Stimulated activated CD8-positive, alpha-beta memory T cell treated with anti-CD3 and anti-CD28 coated beads, Interleukin-4, amount 100 ng/mL, for 24 hours (primary cell): Measurements from ENCODE around the gene BBOX1.
"Not testable (repeated sequence)": the region's sequence is repeated elsewhere in the genome, so short reads cannot be mapped to it uniquely, and the experiment has no call there.

Experiments used
- DNase-seq: peaks from one replicate; pipeline ENCODE4 v3.0.0-alpha.2; 2020; ENCODE audit warnings: low read depth

The BBOX1 gene

DNA sequence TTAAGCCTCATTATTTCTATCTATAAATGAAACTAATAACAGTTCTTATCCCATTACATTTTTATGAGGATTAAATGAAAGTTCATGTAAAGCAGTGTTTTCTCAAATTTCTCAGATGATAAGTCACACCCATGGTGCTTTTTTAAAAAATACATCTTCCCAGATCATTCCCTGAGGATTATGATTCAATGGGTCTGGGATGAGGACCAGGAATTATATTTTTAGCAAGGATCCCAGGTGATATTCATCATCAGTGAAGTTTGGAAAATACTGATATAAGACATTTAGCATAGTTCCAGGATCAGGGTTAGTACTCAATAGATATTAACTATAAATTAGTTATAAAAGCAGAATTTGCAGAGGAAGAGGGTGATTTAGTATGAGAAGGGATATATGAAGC is 89.1 kb downstream of the BBOX1 start:
- DNase-seq: no peak

- no peak for DNase-seq
Measured at GRCh38 chr11:27130806-27131205, 90.2 kb downstream of the BBOX1 start.

- not testable (repeated sequence) for DNase-seq
Measured at GRCh38 chr11:27135924-27136329, 95.3 kb downstream of the BBOX1 start.

GRCh38 chr11:27138716-27139115 is 98.1 kb downstream of the BBOX1 start:
- no peak for DNase-seq

- no peak for DNase-seq
Measured at GRCh38 chr11:27139742-27140367, 99.2 kb downstream of the BBOX1 start.

DNA sequence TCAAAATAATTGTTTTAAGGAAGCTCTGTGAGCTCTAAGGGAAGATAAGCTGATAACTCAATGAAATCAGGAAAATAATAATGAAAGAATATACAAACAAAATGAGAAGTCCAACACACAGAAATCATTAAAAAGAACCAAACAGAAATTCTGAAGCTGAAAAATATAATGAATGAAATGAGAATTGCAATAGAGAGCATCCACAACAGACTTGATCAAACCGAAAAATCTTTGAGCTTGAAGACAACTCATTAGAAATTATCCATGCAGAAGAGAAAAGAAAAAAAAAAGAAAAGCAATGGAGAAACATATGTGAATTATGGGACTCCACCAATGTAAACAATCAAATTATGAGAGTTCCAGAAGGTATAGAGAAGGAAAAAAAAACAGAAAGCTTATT is 101.0 kb downstream of the BBOX1 start:
- DNase-seq: no peak

DNA sequence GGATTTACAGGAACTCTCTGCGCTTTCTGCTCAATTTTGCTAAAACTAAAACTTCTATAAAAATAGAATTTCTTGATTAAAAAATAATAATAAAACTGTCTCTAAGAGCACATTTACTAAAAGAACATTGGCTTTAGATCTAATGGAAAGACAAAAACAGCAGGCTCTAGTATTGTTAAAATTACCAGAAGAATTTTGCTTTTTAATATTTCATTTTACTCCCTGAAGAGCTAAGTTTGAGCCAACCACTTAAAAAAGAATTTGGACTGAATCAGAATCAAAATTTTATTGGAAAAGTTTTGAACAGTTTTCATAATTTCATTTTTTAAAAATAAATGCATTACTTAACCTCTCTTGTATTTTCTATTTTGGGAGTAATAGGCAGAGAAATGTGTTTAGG is 107.3 kb downstream of the BBOX1 start:
- no peak for DNase-seq

DNA sequence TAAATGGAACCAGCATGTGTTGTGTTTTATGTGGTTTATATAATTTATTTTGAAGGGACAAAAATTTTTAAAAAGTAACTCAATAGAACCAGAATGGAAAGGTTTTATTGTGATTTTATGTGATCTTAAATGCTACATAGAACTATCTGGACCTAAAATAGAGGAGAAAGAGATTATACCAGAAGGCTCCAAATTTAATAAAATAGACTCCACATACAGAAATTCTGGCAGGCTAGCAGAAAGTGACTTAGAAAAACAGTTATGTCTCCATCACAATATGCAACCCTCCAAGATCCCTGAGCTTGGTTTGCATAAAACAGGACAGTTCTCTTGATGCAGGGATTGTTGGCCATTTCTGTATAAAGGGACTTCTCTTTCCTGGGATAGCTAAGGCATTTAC is 107.9 kb downstream of the BBOX1 start:
- no peak for DNase-seq

DNA sequence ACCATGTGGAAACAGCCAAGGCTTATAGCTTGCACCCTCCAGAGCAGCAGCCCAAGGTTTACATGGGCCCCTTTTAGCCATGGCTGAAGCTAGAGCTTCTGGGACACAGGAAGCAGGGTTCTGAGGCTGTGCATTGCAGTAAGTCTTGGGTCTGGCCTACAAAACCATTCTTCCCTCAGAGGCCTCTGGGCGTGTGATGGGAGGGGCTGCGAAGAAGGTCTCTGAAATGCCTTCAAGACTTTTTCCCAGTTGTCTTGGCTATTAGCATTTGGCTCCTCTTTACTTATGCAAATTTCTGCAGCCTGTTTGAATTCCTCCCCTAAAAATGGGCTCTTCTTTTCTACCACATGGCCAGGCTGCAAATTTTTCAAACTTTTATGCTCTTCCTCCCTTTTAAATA is 109.5 kb downstream of the BBOX1 start:
- DNase-seq: no peak

GRCh38 chr11:27153136-27153535 is 112.5 kb downstream of the BBOX1 start:
- DNase-seq: no peak

DNA sequence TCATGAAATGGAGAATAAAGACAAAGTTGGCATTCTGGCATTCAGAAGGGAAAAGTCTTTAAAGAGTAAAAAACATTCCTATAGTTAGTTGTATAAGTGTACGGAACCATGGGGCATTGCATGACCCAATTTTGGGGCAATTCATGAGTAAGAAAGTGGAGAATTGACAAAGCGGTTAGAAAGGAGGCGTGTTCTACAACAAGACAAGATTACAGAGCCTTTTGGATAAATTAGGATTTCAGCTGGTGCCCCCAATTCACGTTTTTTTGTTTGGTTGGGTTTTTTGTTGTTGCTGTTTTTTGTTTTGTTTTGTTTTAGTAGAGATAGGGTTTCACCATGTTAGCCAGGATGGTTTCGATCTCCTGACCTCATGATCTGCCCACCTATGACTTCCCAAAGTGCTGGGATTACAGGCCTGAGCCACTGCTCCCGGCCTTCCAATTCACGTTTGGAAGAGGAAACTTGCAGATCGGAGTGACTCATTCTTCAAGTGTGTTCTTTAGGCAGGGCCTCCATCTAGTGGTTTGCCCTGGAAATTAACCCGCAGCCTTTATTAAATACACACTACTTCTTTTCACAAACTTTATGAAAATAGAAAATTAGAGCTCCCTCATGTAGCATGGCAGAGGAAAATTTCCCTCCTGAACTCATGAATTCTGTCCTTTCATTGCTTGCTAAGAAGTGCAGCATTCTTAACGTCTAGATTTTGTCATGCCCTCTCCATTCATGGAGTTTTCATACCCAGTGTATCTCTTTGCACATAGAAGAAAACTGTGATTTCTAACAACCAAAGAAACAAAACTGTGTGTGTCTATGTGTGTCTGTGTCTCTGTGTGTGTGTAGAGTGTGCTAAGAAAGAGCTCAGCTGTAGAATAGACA is 118.1 kb downstream of the BBOX1 start:
- DNase-seq: no peak

DNA sequence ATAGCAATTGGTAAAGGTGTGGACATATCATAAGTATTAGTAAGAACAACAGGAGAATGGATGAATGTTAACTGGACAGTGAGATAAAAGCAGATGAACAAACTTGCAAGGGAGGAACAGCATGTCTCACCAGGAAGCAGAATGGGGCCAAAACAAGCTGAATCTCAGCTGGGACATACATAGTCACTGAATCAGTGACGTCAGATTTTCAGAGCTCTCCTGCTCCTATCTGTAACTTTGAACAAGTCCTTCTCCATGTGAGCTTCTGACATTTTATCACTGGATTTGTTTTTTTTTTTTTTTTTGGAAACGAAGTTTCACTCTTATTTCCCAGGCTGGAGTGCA is 118.7 kb downstream of the BBOX1 start:
- DNase-seq: no peak

- DNase-seq: no peak
Measured at GRCh38 chr11:27161071-27161470, 120.5 kb downstream of the BBOX1 start.

DNA sequence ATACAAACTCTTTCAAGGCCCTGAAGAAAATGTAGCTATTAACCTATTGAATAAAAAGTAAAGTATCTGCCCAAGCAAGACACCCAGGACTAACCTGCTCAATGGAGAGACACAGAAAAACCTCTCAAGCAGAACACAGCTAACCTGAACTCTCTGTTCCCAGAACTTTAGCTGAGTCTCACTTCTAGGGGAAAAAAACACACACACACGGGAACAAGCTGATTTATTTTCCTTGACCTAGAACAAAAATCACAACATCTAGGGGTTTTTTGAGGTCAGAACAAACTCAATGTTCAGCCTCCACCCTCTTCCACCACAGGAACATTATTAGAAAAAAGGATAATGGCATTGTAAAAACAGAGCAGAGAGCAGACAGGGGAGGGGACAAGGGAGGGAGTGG is 121.6 kb downstream of the BBOX1 start:
- no peak for DNase-seq

DNA sequence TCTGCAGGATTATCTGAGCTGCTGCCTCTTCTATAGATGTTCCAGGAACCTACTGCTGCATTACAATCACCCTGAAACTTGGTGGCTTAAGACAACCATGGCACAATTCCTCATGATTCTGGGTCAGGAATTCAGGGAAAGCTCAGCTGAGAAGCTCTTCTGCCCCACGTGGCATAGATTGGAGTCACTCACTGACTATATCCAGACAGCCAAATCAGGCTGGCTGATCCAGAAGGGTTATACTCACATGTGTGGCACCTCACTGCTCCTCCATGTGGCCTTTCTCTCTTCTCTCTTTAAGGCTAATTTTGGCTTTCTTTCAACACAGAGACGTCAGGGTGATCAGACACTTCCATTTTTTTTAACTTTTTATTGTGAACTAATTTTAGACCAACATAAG is 125.5 kb downstream of the BBOX1 start:
- DNase-seq: no peak

- no peak for DNase-seq
Measured at GRCh38 chr11:27171376-27171958, 130.9 kb downstream of the BBOX1 start.

DNA sequence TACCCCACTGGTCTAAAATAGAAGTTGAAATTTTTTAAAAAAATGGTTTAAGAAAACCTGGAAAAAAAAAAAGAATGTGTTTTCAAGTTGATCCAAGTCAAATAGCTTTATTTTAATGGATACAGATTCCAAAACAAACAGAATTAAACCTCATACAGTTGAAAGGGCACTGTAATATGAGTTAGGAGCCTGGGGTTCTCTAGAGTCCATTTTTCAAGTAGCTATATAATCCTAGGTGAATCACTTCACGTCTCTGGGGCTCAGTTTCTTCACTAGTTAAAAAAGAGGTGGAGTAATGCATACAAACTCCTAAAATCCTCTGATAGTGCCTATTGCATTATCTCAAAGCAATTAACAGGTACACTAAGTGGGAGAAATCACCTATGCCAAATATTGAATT is 132.9 kb downstream of the BBOX1 start:
- no peak for DNase-seq

- no peak for DNase-seq
Measured at GRCh38 chr11:27174021-27174420, 133.4 kb downstream of the BBOX1 start.

GRCh38 chr11:27174672-27175210 is 134.1 kb downstream of the BBOX1 start:
- DNase-seq: no peak

DNA sequence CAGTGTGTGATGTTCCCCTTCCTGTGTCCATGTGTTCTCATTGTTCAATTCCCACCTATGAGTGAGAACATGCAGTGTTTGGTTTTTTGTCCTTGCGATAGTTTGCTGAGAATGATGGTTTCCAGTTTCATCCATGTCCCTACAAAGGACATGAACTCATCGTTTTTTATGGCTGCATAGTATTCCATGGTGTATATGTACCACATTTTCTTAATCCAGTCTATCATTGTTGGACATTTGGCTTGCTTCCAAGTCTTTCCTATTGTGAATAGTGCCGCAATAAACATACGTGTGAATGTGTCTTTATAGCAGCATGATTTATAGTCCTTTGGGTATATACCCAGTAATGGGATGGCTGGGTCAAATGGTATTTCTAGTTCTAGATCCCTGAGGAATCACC is 134.9 kb downstream of the BBOX1 start:
- DNase-seq: not testable (repeated sequence)
